ENCODE data around the gene STIM1.

STIM1 gene

DNA sequence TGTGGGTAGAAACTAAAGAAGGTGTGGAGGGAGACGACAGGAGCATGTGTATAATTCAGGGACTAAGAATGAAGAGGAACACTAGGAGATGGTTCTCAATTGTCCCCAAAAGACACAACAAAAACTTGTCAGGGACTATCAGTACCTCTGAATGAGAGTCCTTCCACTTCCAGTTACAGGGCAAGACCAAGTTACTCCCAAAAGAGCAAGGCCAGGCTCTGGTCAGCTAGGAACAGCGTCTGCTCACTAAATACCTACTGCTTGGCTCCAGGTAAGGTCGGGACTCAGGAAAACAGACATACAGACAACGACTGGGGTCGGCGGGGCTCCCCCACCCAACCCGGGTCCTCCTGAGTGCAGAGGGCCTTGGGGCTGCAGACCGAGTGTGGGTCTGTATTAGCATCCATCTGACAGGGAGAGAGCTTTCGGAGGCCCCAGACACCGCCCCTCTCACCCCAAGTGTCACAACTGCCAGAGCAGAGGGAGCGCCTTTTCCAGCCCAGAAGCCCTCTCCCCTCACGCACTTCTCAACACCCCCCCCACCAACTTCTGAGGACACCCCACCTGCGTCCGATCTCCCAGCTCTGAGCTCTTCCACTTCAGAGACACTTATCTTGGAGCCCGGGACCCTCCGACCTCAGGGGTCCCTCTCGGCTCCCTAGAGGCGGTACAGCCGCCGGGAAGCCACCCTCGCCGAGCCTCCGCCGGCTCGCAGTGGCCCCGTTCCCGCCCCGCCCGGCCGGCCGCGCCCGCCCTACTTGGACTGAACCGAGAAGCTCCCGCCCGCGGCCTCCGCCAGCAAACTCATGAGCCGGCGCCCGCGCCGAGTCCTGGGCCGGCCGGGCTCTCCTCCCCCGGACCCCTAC is 15.2 kb upstream of the STIM1 start:
- peak; percentile 57 for ATAC-seq
- TF ChIP-seq RARB (CRISPR knock-in tag; IDR thresholded peaks at IDR 0.05) (no peak), ZFP3 (CRISPR knock-in tag; IDR thresholded peaks at IDR 0.05) (no peak), GLIS3 (CRISPR knock-in tag; IDR thresholded peaks at IDR 0.05) (no peak), ZNF565 (CRISPR knock-in tag; conservative IDR thresholded peaks at IDR 0.05; ENCODE audit: low read depth) (no peak), ZNF8 (CRISPR knock-in tag; IDR thresholded peaks at IDR 0.05) (no peak), ZC3H10 (CRISPR knock-in tag; IDR thresholded peaks at IDR 0.05) (no peak), ARNTL (CRISPR knock-in tag; IDR thresholded peaks at IDR 0.05; ENCODE audit: borderline replicate concordance, low read depth) (no peak), BACH2 (CRISPR knock-in tag; IDR thresholded peaks at IDR 0.05; ENCODE audit: borderline replicate concordance) (no peak), OSR1 (CRISPR knock-in tag; IDR thresholded peaks at IDR 0.05) (no peak), TOX (CRISPR knock-in tag; IDR thresholded peaks at IDR 0.05; ENCODE audit: borderline replicate concordance) (no peak), ZFP30 (CRISPR knock-in tag; IDR thresholded peaks at IDR 0.05) (no peak)
- TF ChIP-seq, protein P1, sequence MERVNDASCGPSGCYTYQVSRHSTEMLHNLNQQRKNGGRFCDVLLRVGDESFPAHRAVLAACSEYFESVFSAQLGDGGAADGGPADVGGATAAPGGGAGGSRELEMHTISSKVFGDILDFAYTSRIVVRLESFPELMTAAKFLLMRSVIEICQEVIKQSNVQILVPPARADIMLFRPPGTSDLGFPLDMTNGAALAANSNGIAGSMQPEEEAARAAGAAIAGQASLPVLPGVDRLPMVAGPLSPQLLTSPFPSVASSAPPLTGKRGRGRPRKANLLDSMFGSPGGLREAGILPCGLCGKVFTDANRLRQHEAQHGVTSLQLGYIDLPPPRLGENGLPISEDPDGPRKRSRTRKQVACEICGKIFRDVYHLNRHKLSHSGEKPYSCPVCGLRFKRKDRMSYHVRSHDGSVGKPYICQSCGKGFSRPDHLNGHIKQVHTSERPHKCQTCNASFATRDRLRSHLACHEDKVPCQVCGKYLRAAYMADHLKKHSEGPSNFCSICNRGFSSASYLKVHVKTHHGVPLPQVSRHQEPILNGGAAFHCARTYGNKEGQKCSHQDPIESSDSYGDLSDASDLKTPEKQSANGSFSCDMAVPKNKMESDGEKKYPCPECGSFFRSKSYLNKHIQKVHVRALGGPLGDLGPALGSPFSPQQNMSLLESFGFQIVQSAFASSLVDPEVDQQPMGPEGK (CRISPR knock-in tag; IDR thresholded peaks at IDR 0.05; ENCODE audit: borderline replicate concordance): no peak
- TF ChIP-seq, protein P2, sequence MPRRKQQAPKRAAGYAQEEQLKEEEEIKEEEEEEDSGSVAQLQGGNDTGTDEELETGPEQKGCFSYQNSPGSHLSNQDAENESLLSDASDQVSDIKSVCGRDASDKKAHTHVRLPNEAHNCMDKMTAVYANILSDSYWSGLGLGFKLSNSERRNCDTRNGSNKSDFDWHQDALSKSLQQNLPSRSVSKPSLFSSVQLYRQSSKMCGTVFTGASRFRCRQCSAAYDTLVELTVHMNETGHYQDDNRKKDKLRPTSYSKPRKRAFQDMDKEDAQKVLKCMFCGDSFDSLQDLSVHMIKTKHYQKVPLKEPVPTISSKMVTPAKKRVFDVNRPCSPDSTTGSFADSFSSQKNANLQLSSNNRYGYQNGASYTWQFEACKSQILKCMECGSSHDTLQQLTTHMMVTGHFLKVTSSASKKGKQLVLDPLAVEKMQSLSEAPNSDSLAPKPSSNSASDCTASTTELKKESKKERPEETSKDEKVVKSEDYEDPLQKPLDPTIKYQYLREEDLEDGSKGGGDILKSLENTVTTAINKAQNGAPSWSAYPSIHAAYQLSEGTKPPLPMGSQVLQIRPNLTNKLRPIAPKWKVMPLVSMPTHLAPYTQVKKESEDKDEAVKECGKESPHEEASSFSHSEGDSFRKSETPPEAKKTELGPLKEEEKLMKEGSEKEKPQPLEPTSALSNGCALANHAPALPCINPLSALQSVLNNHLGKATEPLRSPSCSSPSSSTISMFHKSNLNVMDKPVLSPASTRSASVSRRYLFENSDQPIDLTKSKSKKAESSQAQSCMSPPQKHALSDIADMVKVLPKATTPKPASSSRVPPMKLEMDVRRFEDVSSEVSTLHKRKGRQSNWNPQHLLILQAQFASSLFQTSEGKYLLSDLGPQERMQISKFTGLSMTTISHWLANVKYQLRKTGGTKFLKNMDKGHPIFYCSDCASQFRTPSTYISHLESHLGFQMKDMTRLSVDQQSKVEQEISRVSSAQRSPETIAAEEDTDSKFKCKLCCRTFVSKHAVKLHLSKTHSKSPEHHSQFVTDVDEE (CRISPR knock-in tag; IDR thresholded peaks at IDR 0.05): no peak
- TF ChIP-seq, protein P3, sequence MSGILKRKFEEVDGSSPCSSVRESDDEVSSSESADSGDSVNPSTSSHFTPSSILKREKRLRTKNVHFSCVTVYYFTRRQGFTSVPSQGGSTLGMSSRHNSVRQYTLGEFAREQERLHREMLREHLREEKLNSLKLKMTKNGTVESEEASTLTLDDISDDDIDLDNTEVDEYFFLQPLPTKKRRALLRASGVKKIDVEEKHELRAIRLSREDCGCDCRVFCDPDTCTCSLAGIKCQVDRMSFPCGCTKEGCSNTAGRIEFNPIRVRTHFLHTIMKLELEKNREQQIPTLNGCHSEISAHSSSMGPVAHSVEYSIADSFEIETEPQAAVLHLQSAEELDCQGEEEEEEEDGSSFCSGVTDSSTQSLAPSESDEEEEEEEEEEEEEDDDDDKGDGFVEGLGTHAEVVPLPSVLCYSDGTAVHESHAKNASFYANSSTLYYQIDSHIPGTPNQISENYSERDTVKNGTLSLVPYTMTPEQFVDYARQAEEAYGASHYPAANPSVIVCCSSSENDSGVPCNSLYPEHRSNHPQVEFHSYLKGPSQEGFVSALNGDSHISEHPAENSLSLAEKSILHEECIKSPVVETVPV (CRISPR knock-in tag; IDR thresholded peaks at IDR 0.05): no peak

DNA sequence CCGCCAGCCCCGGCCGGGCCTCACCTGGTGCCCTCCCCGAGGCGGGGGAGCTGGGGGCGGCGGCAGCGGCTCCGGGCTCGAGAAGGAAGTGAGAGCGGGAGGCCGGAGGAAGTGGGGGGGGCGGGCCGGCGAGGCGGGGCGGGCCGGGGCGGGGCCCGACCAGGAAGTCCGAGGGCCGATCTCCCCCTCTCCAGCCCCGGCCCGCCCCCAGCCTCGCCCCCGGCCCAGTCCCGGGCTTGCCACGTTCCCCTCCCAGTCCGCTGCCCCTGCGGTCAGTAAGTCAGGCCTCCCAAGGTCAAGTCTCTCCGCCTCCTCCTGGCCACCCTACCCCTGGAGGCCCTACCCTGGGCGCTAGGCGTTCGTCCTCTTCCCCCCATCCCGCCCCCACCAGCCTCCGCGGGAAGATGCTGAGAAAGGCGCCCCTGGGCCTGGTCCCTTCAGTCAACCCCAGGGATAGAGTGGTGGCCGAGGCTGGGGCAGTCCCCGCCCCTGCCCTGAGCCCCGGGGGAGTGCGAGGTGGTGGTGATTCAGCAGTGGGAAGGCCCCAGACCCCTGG is 14.5 kb upstream of the STIM1 start, which contains the start of gene RHOG:
TSS of gene RHOG (minus strand) at position 90 of the 556 bp plus-strand sequence. CDS start 12,821 bp downstream, outside the sequence.
- TF ChIP-seq RARB (CRISPR knock-in tag; IDR thresholded peaks at IDR 0.05) (no peak), ESRRG (CRISPR knock-in tag; IDR thresholded peaks at IDR 0.05) (no peak), OSR1 (CRISPR knock-in tag; IDR thresholded peaks at IDR 0.05) (no peak), TOX (CRISPR knock-in tag; IDR thresholded peaks at IDR 0.05; ENCODE audit: borderline replicate concordance) (no peak), CSDC2 (CRISPR knock-in tag; IDR thresholded peaks at IDR 0.05) (no peak), ZFP3 (CRISPR knock-in tag; IDR thresholded peaks at IDR 0.05) (no peak), ISL1 (CRISPR knock-in tag; IDR thresholded peaks at IDR 0.05) (no peak), ZFP30 (CRISPR knock-in tag; IDR thresholded peaks at IDR 0.05) (no peak)
- TF ChIP-seq, protein P4, sequence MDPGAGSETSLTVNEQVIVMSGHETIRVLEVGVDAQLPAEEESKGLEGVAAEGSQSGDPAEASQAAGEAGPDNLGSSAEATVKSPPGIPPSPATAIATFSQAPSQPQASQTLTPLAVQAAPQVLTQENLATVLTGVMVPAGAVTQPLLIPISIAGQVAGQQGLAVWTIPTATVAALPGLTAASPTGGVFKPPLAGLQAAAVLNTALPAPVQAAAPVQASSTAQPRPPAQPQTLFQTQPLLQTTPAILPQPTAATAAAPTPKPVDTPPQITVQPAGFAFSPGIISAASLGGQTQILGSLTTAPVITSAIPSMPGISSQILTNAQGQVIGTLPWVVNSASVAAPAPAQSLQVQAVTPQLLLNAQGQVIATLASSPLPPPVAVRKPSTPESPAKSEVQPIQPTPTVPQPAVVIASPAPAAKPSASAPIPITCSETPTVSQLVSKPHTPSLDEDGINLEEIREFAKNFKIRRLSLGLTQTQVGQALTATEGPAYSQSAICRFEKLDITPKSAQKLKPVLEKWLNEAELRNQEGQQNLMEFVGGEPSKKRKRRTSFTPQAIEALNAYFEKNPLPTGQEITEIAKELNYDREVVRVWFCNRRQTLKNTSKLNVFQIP (CRISPR knock-in tag; IDR thresholded peaks at IDR 0.05; ENCODE audit: borderline replicate concordance, low read depth): no peak
- TF ChIP-seq, protein P5, sequence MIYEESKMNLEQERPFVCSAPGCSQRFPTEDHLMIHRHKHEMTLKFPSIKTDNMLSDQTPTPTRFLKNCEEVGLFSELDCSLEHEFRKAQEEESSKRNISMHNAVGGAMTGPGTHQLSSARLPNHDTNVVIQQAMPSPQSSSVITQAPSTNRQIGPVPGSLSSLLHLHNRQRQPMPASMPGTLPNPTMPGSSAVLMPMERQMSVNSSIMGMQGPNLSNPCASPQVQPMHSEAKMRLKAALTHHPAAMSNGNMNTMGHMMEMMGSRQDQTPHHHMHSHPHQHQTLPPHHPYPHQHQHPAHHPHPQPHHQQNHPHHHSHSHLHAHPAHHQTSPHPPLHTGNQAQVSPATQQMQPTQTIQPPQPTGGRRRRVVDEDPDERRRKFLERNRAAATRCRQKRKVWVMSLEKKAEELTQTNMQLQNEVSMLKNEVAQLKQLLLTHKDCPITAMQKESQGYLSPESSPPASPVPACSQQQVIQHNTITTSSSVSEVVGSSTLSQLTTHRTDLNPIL (CRISPR knock-in tag; IDR thresholded peaks at IDR 0.05; ENCODE audit: low read depth): no peak
- peak; percentile 83 for ATAC-seq

Measured in SK-N-SH treated with all-trans-retinoic acid at 6 μM for 48 hours (cell line).